KOPT-K1 (cell line): ENCODE results near the gene F11.
"Not testable (repeated sequence)": the region's sequence is repeated elsewhere in the genome, so short reads cannot be mapped to it uniquely, and the experiment has no call there.

Source experiments
- H3K27ac ChIP-seq: fragments of 200-600 bp; sonication (generic); 2 replicates; pipeline ENCODE4 v1.5.1; 2016; ENCODE audit warnings: antibody characterized with exemption, mild to moderate bottlenecking, low read depth, low read length; ENCODE audit not compliant: poor library complexity, severe bottlenecking
- H3K36me3 ChIP-seq: fragments of 200-600 bp; sonication (generic); 2 replicates; pipeline ENCODE4 v1.5.1; 2017; ENCODE audit warnings: antibody characterized with exemption, mild to moderate bottlenecking, low read length, moderate library complexity; ENCODE audit not compliant: insufficient read depth
- H3K9me3 ChIP-seq: fragments of 200-600 bp; sonication (generic); 2 replicates; pipeline ENCODE4 v1.5.1; 2017; ENCODE audit warnings: antibody characterized with exemption, low read length, mild to moderate bottlenecking; ENCODE audit not compliant: insufficient read depth, poor library complexity, severe bottlenecking

Gene F11

DNA sequence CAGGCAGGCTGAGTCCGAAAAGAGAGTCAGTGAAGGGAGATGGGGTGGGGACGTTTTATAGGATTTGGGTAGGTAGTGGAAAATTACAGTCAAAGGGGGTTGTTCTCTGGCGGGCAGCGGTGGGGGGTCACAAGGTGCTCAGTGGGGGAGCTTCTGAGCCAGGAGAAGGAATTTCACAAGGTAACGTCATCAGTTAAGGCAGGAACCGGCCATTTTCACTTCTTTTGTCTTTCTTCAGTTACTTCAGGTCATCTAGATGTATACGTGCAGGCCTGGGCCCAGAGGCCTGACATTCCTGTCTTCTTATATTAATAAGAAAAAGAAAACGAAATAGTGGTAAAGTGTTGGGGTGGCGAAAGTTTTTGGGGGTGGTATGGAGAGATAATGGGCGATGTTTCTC, 24.0 kb upstream of the F11 start:
- H3K36me3 ChIP-seq, H3K27ac ChIP-seq, H3K9me3 ChIP-seq: not testable (repeated sequence)

DNA sequence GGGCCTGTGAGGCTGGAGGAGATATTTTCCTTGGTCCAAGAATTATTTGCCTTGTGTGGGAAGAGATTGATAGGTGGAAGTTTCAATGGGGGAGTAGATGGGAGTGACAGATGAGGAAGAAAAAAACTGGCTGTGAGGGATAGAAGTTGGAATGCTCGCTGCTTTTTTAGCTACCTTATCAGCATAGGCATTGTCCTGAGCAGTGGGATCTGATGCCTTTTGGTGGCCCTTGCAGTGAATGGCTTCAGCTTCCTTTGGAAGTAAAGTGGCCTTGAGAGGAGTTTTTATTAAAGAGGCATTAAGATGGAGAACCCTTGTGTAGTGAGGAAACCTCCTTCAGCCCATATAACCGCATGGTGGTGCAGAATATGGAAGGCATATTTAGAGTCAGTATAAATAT, 22.7 kb upstream of the F11 start:
- no peaks in the 10 kb centered on the region for H3K36me3 ChIP-seq
- H3K27ac ChIP-seq, result no peak overlapping the region

DNA sequence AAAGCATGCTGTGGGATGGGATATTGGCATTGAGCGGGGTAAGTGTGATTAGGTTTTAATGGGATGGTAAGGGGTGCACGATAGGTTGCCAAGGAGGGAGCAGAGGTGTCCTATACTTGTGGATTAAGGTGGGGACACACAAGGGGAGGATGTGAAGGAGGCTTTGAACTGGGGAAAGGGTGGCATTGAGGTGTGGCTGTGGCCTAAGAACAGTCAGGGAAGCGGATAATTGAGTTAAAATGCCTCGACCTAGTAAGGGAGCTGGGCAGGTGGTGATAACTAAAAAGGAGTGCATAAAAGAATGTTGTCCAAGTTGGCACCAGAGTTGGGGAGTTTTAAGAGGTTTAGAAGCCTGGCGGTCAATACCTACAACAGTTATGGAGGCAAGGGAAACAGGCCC, 21.2 kb upstream of the F11 start:
- no peaks in the 10 kb centered on the region for H3K9me3 ChIP-seq
- H3K36me3 ChIP-seq, result no peaks in the 10 kb centered on the region
- no peak overlapping the region for H3K27ac ChIP-seq

More for the DNA sequence above, 22.7 kb upstream of the F11 start:
- no peaks in the 10 kb centered on the region for H3K9me3 ChIP-seq

DNA sequence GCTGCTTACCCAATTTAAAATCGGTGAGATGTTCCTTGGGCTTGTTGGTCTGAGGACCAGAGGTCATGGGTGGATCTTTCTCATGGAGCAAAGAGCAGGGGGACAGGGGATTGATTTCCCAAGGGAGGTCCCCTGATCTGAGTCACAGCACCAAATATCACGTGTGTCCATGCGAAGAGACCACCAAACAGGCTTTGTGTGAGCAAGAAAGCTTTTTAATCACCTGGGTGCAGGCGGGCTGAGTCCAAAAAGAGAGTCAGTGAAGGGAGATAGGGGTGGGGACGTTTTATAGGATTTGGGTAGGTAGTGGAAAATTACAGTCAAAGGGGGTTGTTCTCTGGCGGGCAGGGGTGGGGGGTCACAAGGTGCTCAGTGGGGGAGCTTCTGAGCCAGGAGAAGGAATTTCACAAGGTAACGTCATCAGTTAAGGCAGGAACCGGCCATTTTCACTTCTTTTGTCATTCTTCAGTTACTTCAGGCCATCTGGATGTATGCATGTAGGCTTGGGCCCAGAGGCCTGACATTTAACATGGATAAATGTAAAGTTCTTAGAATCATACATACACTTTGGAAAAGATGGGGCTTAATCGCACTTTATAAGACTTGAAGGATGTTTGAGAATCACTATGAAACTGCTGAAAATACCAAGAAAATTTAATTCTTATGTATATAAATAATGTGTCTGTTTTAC, 18.8 kb upstream of the F11 start:
- not testable (repeated sequence) for H3K27ac ChIP-seq, H3K36me3 ChIP-seq, H3K9me3 ChIP-seq

DNA sequence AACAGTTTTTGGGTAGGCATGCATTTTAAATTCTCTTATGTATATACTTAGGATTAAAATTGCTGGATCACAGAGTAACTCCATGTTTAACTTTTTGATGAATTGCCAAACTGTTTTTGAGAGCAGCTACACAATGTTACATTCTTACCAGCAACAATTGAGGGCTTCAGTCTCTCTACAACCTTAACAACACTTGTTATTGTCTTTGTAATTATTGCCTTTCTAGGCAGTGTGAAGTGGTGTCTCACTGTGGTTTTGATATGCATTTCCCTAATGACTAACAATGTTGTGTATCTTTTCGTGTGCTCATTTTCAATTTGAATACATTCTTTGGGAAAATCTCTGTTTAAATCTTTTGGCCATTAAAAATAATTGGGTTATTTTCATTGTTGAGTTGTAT, 17.3 kb upstream of the F11 start:
- H3K36me3 ChIP-seq, result no peaks in the 10 kb centered on the region
- H3K27ac ChIP-seq, result no peak overlapping the region
- H3K9me3 ChIP-seq, result no peaks in the 10 kb centered on the region

DNA sequence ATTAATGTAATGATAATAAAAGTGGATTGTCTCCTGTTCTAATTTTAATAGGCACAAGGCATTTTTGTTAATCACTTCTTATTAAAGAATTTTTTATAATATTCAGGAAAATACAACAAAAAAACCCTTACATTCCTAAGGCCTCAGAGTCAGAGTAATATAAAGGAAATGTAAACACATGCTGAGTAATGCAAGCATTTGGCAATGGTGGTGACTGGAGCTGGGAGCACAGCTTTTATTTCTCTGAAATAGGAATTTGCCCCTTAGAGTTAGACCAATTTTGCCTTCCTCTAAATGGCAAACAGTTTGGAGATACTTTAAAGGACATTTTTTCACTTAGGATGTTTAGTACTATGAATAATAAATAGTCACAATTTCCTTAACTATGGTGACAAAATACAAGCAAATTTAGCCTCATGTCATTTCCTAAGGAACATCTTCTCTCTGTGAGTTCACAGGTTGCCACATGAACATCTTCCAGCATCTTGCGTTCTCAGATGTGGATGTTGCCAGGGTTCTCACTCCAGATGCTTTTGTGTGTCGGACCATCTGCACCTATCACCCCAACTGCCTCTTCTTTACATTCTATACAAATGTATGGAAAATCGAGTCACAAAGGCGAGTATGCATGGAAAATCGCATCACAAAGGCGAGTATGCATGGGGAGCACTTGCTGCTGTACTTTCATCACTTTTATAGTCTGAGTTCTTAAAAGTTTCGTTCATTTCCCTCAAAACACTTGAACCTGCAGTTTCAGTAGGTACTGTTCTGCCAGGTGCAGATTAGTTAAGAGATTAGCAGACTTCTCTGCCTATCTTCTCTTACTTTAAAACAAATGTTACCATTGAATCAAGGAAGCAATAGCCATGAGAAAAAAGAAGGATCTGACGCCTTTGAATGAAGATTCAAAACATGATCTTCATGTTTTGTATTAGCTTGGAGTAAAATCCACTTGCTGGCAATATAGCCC, 15.9 kb upstream of the F11 start:
- H3K36me3 ChIP-seq, result no peaks in the 10 kb centered on the region
- no peak overlapping the region for H3K27ac ChIP-seq
- no peaks in the 10 kb centered on the region for H3K9me3 ChIP-seq

DNA sequence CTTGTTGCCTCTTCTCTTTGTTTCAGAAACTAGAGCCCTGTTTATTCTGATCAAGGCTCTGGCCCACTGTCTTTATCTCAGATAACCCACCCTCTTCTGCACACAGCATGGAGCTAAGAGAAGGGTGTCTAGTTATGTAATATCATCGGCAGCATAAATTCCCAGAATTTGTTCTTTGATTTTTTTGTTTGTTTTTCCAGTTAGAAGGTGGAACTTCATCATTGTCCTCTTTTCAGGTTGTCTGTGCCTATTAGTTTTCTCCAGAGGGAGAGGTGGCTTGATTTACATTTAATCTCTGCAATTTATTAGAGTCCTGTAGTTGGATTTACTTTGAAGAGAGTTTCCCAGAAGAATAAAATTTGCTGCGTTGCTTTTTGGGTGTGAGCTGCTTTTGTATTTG, 15.2 kb upstream of the F11 start:
- no peaks in the 10 kb centered on the region for H3K9me3 ChIP-seq
- H3K27ac ChIP-seq, result no peak overlapping the region
- H3K36me3 ChIP-seq, result no peaks in the 10 kb centered on the region

DNA sequence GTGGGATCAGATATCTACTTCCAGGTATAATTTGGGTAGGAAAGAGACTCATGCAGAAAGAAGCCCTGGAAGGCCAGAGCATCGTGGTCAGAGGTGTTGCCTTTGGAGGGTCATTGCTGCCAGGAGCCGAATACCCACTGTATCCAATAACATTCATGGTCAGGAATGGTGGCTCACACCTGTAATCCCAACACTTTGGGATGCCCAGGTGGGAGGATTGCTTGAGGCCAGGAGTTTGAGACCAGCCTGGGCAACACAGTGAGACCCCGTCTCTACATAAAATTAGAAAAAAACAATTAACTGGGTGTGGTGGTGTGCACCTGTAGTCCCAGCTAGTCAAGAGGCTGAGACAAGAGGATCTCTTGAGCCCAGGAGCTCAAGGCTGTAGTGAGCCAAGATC, 10.9 kb upstream of the F11 start:
- H3K27ac ChIP-seq, result no peak overlapping the region
- no peaks in the 10 kb centered on the region for H3K36me3 ChIP-seq
- no peaks in the 10 kb centered on the region for H3K9me3 ChIP-seq

DNA sequence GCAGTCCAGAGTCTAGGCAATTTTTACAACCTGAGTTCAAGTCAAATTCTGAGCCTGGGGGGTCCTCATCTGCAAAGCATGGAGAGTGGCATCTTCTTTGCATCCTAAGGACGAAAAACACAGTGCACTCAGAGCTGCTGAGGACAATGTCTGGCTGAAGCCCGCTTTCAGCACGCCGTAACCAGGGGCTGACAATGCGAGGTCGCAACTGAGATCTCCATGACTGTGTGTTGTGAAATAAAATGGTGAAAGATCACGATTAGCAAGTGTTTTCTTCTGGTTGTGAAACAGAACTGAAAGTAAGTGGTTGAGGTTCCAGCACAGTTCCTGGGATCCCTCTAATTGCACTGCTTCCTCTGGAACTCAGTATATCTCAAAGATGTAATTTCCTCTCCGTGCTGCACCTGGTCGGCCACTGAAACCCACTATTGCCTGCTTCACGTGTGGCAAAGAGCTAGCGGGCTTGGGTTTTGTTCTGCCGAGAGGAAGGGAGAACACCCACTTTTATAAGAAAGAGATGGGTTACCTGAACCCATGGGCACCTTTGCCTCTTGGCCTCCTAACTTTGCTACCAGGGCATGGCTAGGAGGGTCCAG, 7.7 kb upstream of the F11 start:
- Histone ChIP-seq H3K36me3 (no peaks in the 10 kb centered on the region), H3K9me3 (no peaks in the 10 kb centered on the region), H3K27ac (no peak overlapping the region)

DNA sequence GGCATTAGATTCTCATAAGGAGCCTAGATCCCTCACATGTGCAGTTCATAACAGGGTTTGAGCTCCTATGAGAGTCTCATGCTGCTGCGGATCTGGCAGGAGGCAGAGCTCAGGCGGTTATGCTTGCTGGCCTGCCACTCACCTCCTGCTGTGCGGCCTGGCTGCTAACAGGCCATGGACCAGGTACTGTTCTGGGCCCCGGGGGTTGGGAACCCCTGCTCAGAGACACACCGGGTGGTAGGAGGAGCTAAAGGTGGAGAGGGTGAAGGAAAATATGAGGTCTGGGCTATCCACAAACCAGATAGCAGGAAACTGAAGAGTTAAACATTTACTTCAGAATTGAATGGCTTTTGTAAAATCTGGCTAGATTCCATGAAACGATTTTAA, 5.9 kb upstream of the F11 start:
- no peaks in the 10 kb centered on the region for H3K9me3 ChIP-seq
- no peaks in the 10 kb centered on the region for H3K36me3 ChIP-seq
- H3K27ac ChIP-seq, result no peak overlapping the region

DNA sequence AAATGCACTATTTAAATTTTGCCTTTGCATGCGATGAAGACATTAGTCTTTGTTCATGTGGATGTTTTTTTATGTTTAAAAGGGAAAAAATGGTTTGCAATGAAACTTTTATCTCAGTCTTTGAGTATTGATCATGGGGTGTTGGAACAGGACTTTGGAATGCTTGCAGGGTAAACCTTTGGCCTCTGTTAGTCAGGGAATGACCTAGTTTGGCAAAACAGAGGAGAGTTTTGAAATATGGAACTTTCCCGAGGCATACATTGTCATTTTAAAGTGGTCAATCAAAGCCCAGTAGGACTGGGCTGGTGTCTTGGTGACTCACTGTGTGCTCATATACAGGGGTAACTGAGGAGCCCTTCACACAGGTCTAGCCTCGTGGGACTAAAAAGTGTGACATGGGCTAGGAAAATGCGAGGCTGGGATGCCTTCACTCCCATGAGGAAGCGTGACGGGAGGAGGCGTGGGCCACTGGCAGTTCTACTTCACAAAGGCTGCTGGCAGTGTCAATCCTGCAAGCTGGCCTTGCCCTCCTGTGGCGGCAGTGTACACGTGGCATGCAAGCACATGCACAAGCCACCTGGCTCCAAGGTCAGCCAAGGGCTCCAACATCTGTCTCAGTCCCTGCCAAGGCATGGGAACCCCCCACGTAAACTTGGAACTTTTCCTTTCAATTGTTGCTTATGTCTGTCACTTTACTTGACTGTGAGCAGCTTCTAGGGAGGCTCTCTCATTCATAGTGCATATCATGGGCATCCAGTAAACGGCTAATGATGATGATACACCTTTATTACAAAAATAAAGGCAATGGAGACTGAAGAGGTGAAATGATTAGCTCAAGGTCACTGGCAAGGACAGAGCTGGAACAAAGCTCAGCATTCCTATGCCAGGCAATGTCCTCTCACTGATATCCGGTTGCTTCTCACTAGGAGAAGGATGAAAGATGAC, 5.2 kb upstream of the F11 start:
- Histone ChIP-seq H3K36me3 (no peaks in the 10 kb centered on the region), H3K27ac (no peak overlapping the region), H3K9me3 (no peaks in the 10 kb centered on the region)

DNA sequence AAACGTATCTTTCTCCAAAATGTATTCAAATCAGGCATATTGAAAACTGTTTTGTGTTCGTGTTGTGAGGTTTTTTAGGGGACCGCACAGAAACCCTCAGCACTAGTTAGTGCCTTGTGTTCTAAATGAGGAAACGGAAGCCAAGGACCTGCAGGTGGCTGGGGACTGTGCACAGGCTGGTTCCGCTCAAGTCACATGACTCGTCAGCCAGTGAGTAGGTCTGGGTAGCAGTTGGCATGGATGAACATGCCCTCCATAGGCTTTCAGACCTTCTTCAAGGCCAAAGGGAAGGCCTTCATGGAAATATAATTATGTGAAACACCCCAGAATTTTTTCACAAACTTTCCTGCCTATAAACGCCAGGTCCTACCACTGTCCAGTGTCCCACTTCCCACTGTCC, 1.3 kb upstream of the F11 start:
- no peaks in the 10 kb centered on the region for H3K9me3 ChIP-seq
- H3K36me3 ChIP-seq, result no peaks in the 10 kb centered on the region
- no peak overlapping the region for H3K27ac ChIP-seq

DNA sequence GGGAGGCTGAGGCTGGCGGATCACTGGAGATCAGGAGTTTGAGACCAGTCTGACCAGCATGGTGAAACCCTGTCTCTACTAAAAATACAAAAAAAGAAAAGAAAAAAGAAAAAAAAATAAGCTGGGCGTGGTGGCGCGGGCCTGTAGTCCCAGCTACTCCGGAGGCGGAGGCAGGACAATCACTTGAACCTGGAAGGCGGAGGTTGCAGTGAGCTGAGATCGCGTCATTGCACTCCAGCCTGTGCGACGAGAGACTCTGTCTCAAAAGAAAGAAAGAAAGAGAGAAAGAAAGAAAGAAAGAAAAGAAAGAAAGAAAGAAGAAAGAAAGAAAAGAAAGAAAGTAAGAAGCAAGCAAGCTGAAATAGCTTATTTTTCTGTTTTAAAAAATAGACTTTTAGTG, 739 bp upstream of the F11 start:
- not testable (repeated sequence) for H3K27ac ChIP-seq, H3K36me3 ChIP-seq, H3K9me3 ChIP-seq

DNA sequence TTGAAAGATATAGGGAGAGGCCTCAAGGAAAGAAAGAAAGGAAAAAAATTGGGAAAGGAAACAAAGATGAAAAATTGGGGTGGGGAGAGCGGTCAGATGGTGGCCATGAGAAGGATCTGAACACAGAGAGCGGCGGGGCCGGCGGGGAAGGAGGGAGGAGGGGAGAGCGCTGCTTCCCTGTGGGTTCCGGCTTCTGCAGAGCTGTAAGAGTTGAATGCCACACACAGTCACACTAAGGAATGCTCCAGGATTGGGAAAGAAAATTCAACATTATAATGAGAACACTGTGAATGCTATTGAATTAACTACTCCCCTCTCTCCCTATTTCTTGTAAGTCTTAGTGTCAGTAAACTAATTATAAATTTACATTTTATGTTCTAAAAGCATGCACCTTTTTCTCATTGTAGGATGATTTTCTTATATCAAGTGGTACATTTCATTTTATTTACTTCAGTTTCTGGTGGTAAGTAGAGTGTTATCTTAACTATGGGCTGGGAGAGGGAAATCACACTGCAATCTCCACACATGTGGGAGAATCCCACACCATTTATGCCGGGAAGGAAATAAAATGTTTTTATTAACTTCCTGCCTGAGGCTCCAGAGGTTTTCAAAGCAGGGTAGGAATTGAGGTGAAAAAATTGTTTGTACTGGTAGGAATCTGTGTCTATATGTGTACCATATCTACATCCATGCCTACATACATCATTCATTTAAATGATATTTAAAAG, 904 bp downstream of the F11 start:
- H3K9me3 ChIP-seq, result no peaks in the 10 kb centered on the region
- no peak overlapping the region for H3K27ac ChIP-seq
- no peaks in the 10 kb centered on the region for H3K36me3 ChIP-seq
